ENCODE measurements around the gene LIPC. TPM values are rescaled to one million over a fixed set of nuclear protein-coding genes. Genes with fewer than 3 reads are reported as not detected.

Gene LIPC
- total RNA-seq, 2 experiments from 2014 or later: not detected

GRCh38 chr15:58425185-58425584 lies 6.6 kb upstream of the LIPC start:
- Mint-ChIP-seq H3K4me1 (ENCODE audit: low read depth) (peaks cover 8% of the 10 kb centered on the region), H3K9me3 (no peaks in the 10 kb centered on the region), H3K4me3 (no peak overlapping the region), H3K36me3 (no peaks in the 10 kb centered on the region), H3K27me3 (no peaks in the 10 kb centered on the region), H3K27ac (no peak overlapping the region)
- DNase-seq: no peak
- intact Hi-C loops (cut with micrococcal nuclease): no loop called here
- ChIA-PET CTCF (interaction anchor here (0.7 kb wide), 1 partner anchor 315 kb away, joined by 3 read pairs; no protein-coding TSS in a partner anchor), POLR2A (no interaction called here)

GRCh38 chr15:58425834-58426233 lies 6.0 kb upstream of the LIPC start:
- no peak overlapping the region for H3K27ac Mint-ChIP-seq
- intact Hi-C loops (cut with micrococcal nuclease): no loop called here
- H3K36me3 Mint-ChIP-seq: no peaks in the 10 kb centered on the region
- CTCF ChIA-PET: no interaction called here
- DNase-seq: no peak
- H3K4me3 Mint-ChIP-seq: no peak overlapping the region
- H3K27me3 Mint-ChIP-seq: no peaks in the 10 kb centered on the region
- H3K9me3 Mint-ChIP-seq: no peaks in the 10 kb centered on the region
- POLR2A ChIA-PET: no interaction called here
- H3K4me1 Mint-ChIP-seq (ENCODE audit: low read depth): peaks cover 4% of the 10 kb centered on the region

GRCh38 chr15:58426501-58426900 lies 5.3 kb upstream of the LIPC start:
- Mint-ChIP-seq H3K36me3 (no peaks in the 10 kb centered on the region), H3K9me3 (no peaks in the 10 kb centered on the region), H3K27me3 (no peaks in the 10 kb centered on the region), H3K4me1 (ENCODE audit: low read depth) (peaks cover 4% of the 10 kb centered on the region), H3K27ac (no peak overlapping the region), H3K4me3 (no peak overlapping the region)
- DNase-seq: no peak
- intact Hi-C loops (cut with micrococcal nuclease): no loop called here
- ChIA-PET POLR2A (no interaction called here), CTCF (no interaction called here)

- ChIA-PET POLR2A (no interaction called here), CTCF (interaction anchor here (0.9 kb wide), 1 partner anchor 1073 kb away, joined by 3 read pairs; no protein-coding TSS in a partner anchor)
- Mint-ChIP-seq H3K4me3 (no peak overlapping the region), H3K36me3 (no peaks in the 10 kb centered on the region), H3K27me3 (no peaks in the 10 kb centered on the region), H3K9me3 (no peaks in the 10 kb centered on the region), H3K4me1 (ENCODE audit: low read depth) (peaks cover 4% of the 10 kb centered on the region), H3K27ac (no peak overlapping the region)
- intact Hi-C loops (cut with micrococcal nuclease): no loop called here
- no peak for DNase-seq
Observed at GRCh38 chr15:58427987-58428386, 3.8 kb upstream of the LIPC start.

GRCh38 chr15:58430224-58430787 lies 1.5 kb upstream of the LIPC start:
- no peak overlapping the region for H3K4me3 Mint-ChIP-seq
- no peak for DNase-seq
- H3K36me3 Mint-ChIP-seq: no peaks in the 10 kb centered on the region
- H3K27me3 Mint-ChIP-seq: no peaks in the 10 kb centered on the region
- ChIA-PET CTCF (interaction anchor here (1.1 kb wide), 1 partner anchor 202 kb away, joined by 3 read pairs; no protein-coding TSS in a partner anchor), POLR2A (no interaction called here)
- no peaks in the 10 kb centered on the region for H3K9me3 Mint-ChIP-seq
- intact Hi-C loops (cut with micrococcal nuclease): no loop called here
- H3K27ac Mint-ChIP-seq: no peak overlapping the region
- no peaks in the 10 kb centered on the region for H3K4me1 Mint-ChIP-seq (ENCODE audit: low read depth)

GRCh38 chr15:58432401-58432800 lies 610 bp downstream of the LIPC start:
- no peaks in the 10 kb centered on the region for H3K9me3 Mint-ChIP-seq
- CTCF ChIA-PET: no interaction called here
- no peaks in the 10 kb centered on the region for H3K27me3 Mint-ChIP-seq
- H3K4me3 Mint-ChIP-seq: no peak overlapping the region
- intact Hi-C loops (cut with micrococcal nuclease): no loop called here
- DNase-seq: no peak
- H3K27ac Mint-ChIP-seq: no peak overlapping the region
- POLR2A ChIA-PET: interaction anchor here (0.6 kb wide), 1 partner anchor 342 kb away, joined by 3 read pairs; no protein-coding TSS in a partner anchor
- H3K36me3 Mint-ChIP-seq: no peaks in the 10 kb centered on the region
- H3K4me1 Mint-ChIP-seq (ENCODE audit: low read depth): no peaks in the 10 kb centered on the region

GRCh38 chr15:58433597-58434333 lies 2.0 kb downstream of the LIPC start:
- Mint-ChIP-seq H3K27ac (no peak overlapping the region), H3K4me3 (no peak overlapping the region), H3K9me3 (no peaks in the 10 kb centered on the region), H3K36me3 (no peaks in the 10 kb centered on the region), H3K4me1 (ENCODE audit: low read depth) (no peaks in the 10 kb centered on the region), H3K27me3 (no peaks in the 10 kb centered on the region)
- no peak for DNase-seq
- POLR2A ChIA-PET: no interaction called here
- CTCF ChIA-PET: no interaction called here
- intact Hi-C loops (cut with micrococcal nuclease): no loop called here

GRCh38 chr15:58434334-58434875 lies 2.6 kb downstream of the LIPC start:
- Mint-ChIP-seq H3K27ac (no peak overlapping the region), H3K9me3 (no peaks in the 10 kb centered on the region), H3K4me3 (no peak overlapping the region), H3K4me1 (ENCODE audit: low read depth) (no peaks in the 10 kb centered on the region), H3K36me3 (no peaks in the 10 kb centered on the region), H3K27me3 (no peaks in the 10 kb centered on the region)
- intact Hi-C loops (cut with micrococcal nuclease): no loop called here
- no peak for DNase-seq
- POLR2A ChIA-PET: no interaction called here
- CTCF ChIA-PET: no interaction called here

GRCh38 chr15:58436552-58436951 lies 4.8 kb downstream of the LIPC start:
- H3K27me3 Mint-ChIP-seq: no peaks in the 10 kb centered on the region
- H3K4me3 Mint-ChIP-seq: no peak overlapping the region
- ChIA-PET POLR2A (no interaction called here), CTCF (interaction anchor here (0.5 kb wide), 1 partner anchor 479 kb away, joined by 3 read pairs; no protein-coding TSS in a partner anchor)
- intact Hi-C loops (cut with micrococcal nuclease): no loop called here
- no peak for DNase-seq
- H3K9me3 Mint-ChIP-seq: no peaks in the 10 kb centered on the region
- H3K36me3 Mint-ChIP-seq: no peaks in the 10 kb centered on the region
- peaks cover 10% of the 10 kb centered on the region for H3K4me1 Mint-ChIP-seq (ENCODE audit: low read depth)
- no peak overlapping the region for H3K27ac Mint-ChIP-seq

- no peaks in the 10 kb centered on the region for H3K9me3 Mint-ChIP-seq
- H3K27me3 Mint-ChIP-seq: no peaks in the 10 kb centered on the region
- ChIA-PET POLR2A (no interaction called here), CTCF (no interaction called here)
- H3K36me3 Mint-ChIP-seq: no peaks in the 10 kb centered on the region
- intact Hi-C loops (cut with micrococcal nuclease): no loop called here
- peaks cover 15% of the 10 kb centered on the region for H3K4me1 Mint-ChIP-seq (ENCODE audit: low read depth)
- no peak for DNase-seq
- no peak overlapping the region for H3K27ac Mint-ChIP-seq
- H3K4me3 Mint-ChIP-seq: no peak overlapping the region
Observed at GRCh38 chr15:58437531-58438105, 5.8 kb downstream of the LIPC start.

- ChIA-PET CTCF (no interaction called here), POLR2A (no interaction called here)
- Mint-ChIP-seq H3K9me3 (no peaks in the 10 kb centered on the region), H3K27me3 (no peaks in the 10 kb centered on the region), H3K4me1 (ENCODE audit: low read depth) (peaks cover 15% of the 10 kb centered on the region), H3K36me3 (no peaks in the 10 kb centered on the region), H3K4me3 (no peak overlapping the region), H3K27ac (no peak overlapping the region)
- DNase-seq: no peak
- intact Hi-C loops (cut with micrococcal nuclease): no loop called here
Observed at GRCh38 chr15:58438111-58438510, 6.3 kb downstream of the LIPC start.

GRCh38 chr15:58438956-58439355 lies 7.2 kb downstream of the LIPC start:
- H3K36me3 Mint-ChIP-seq: no peaks in the 10 kb centered on the region
- H3K4me1 Mint-ChIP-seq (ENCODE audit: low read depth): peaks cover 15% of the 10 kb centered on the region
- DNase-seq: peak; percentile 43
- POLR2A ChIA-PET: no interaction called here
- no peak overlapping the region for H3K4me3 Mint-ChIP-seq
- no peak overlapping the region for H3K27ac Mint-ChIP-seq
- H3K27me3 Mint-ChIP-seq: no peaks in the 10 kb centered on the region
- CTCF ChIA-PET: no interaction called here
- intact Hi-C loops (cut with micrococcal nuclease): no loop called here
- no peaks in the 10 kb centered on the region for H3K9me3 Mint-ChIP-seq
